ENCODE data around the gene USP31. TPM values are rescaled to one million over a fixed set of nuclear protein-coding genes. Genes with fewer than 3 reads are reported as not detected.

The USP31 gene
- total and polyA plus RNA-seq, 2 of the 13 experiments (the other 11 are each of a cell fraction or from before 2014, with no cell fraction given) = 22.5 to 23.3 TPM

- H3K27ac ChIP-seq (ENCODE audit: extremely low read length, insufficient read depth, low read length) = no peak overlapping the region
- intact Hi-C loops (cut with micrococcal nuclease; ENCODE audit: unreplicated experiment) = loop anchor here (10.0 kb wide), 1 partner anchor 346 kb away; no protein-coding TSS in a partner anchor
Observed at GRCh38 chr16:23089111-23089510, 60.1 kb downstream of the USP31 start.

GRCh38 chr16:23088018-23088417 lies 61.2 kb downstream of the USP31 start:
- H2AFZ ChIP-seq (ENCODE audit: low read length) = no peak overlapping the region
- no peaks in the 10 kb centered on the region for H3K27me3 ChIP-seq (ENCODE audit: control insufficient read depth in 1 of 2, insufficient read depth in 2 of 2, low read length in 2 of 2)
- TF ChIP-seq ZNF678 (CRISPR knock-in tag; IDR thresholded peaks at IDR 0.05) (no peak), BRD4 (CRISPR knock-in tag; IDR thresholded peaks at IDR 0.05) (no peak), RBM22 (optimal IDR thresholded peaks at IDR 0.05; ENCODE audit: low read length) (peak; percentile 27)
- H3K4me3 ChIP-seq (replicated peaks in 1 of 3; ENCODE audit: insufficient read depth in 1 of 3, low read depth in 2 of 3, low read length in 3 of 3) = no peak overlapping the region
- ATAC-seq (no peak; the same call in 2 of the 3 replicates), FAIRE-seq (no peak), DNase-seq (ENCODE audit: low spot score) (no peak)
- H3K4me2 ChIP-seq (ENCODE audit: low read depth, low read length) = no peak overlapping the region
- no peak overlapping the region for H3K27ac ChIP-seq (ENCODE audit: extremely low read length, insufficient read depth, low read length)
- ChIA-PET CTCF (ENCODE audit: low intra/inter-chr PET ratio, low total read pairs) (no interaction called here), POLR2A (interaction anchor here (1.2 kb wide), 1 partner anchor 17 kb away, joined by 3 read pairs; no protein-coding TSS in a partner anchor)
- peaks cover 22% of the 10 kb centered on the region for H3K4me1 ChIP-seq (ENCODE audit: insufficient read depth, low read length)
- H3K79me2 ChIP-seq (ENCODE audit: insufficient read depth, low read length) = peaks cover 11% of the 10 kb centered on the region
- in situ Hi-C loops (cut with HindIII; ENCODE audit: extremely low pct_ligation_motif_present, low pct_unique_long_range_greater_than_20kb) (loop anchor here (10.0 kb wide), 1 partner anchor 57 kb away; the partner anchor contains the start of gene USP31), intact Hi-C loops (cut with micrococcal nuclease; ENCODE audit: unreplicated experiment) (loop anchor here (10.0 kb wide), 1 partner anchor 347 kb away; no protein-coding TSS in a partner anchor)
- H3K9me3 ChIP-seq (ENCODE audit: low read length) = no peaks in the 10 kb centered on the region
- peaks cover 29 to 75% of the 10 kb centered on the region in 2 experiments for H3K36me3 ChIP-seq (replicated peaks in 1 of 2; ENCODE audit: control insufficient read depth in 1 of 2, insufficient read depth in 2 of 2, low read length in 2 of 2)
- H4K20me1 ChIP-seq (ENCODE audit: insufficient read depth, low read length) = no peaks in the 10 kb centered on the region
- no peak overlapping the region for H3K9ac ChIP-seq (ENCODE audit: insufficient read depth, low read depth, low read length)
- WGBS (ENCODE audit: low lambda C conversion rate) = 94% methylated on average over 4 of the region's 4 CpGs
- no TSS peak for BruUV-seq (replicated peaks)

More at GRCh38 chr16:23089111-23089510, 60.1 kb downstream of the USP31 start:
- ChIA-PET CTCF (ENCODE audit: low intra/inter-chr PET ratio, low total read pairs) (no interaction called here), POLR2A (no interaction called here)
- in situ Hi-C loops (cut with HindIII; ENCODE audit: extremely low pct_ligation_motif_present, low pct_unique_long_range_greater_than_20kb) = loop anchor here (10.0 kb wide), 1 partner anchor 56 kb away; the partner anchor contains the start of gene USP31
- H3K36me3 ChIP-seq (replicated peaks in 1 of 2; ENCODE audit: control insufficient read depth in 1 of 2, insufficient read depth in 2 of 2, low read length in 2 of 2) = peaks cover 26 to 72% of the 10 kb centered on the region in 2 experiments
- no peak overlapping the region for H3K4me2 ChIP-seq (ENCODE audit: low read depth, low read length)
- peaks cover 11% of the 10 kb centered on the region for H3K79me2 ChIP-seq (ENCODE audit: insufficient read depth, low read length)
- H4K20me1 ChIP-seq (ENCODE audit: insufficient read depth, low read length) = no peaks in the 10 kb centered on the region
- no peak for DNase-seq (ENCODE audit: low spot score)
- TF ChIP-seq ZNF724P (CRISPR knock-in tag; IDR thresholded peaks at IDR 0.05; ENCODE audit: borderline replicate concordance) = no peak
- no peak for TF ChIP-seq ZNF513 (CRISPR knock-in tag; conservative IDR thresholded peaks at IDR 0.05)
- no peak for TF ChIP-seq ZFP90 (CRISPR knock-in tag; IDR thresholded peaks at IDR 0.05; ENCODE audit: borderline replicate concordance)
- TF ChIP-seq RBM22 (optimal IDR thresholded peaks at IDR 0.05; ENCODE audit: low read length) = peak; percentile 55
- no peak for TF ChIP-seq KAT2B (IDR thresholded peaks at IDR 0.05; ENCODE audit: borderline replicate concordance, low read depth, low read length)
- TF ChIP-seq MAFF (IDR thresholded peaks at IDR 0.05; ENCODE audit: low read depth, low read length) = no peak
- H2AFZ ChIP-seq (ENCODE audit: low read length) = no peak overlapping the region
- H3K4me3 ChIP-seq (replicated peaks in 1 of 3; ENCODE audit: insufficient read depth in 1 of 3, low read depth in 2 of 3, low read length in 3 of 3) = no peak overlapping the region
- 95% methylated on average over 8 of the region's 8 CpGs for WGBS (ENCODE audit: low lambda C conversion rate)
- H3K27me3 ChIP-seq (ENCODE audit: control insufficient read depth in 1 of 2, insufficient read depth in 2 of 2, low read length in 2 of 2) = no peaks in the 10 kb centered on the region
- H3K9ac ChIP-seq (ENCODE audit: insufficient read depth, low read depth, low read length) = no peak overlapping the region
- H3K9me3 ChIP-seq (ENCODE audit: low read length) = no peaks in the 10 kb centered on the region
- BruUV-seq (replicated peaks) = no TSS peak
- FAIRE-seq = no peak
- ATAC-seq = no peak
- peaks cover 33% of the 10 kb centered on the region for H3K4me1 ChIP-seq (ENCODE audit: insufficient read depth, low read length)

Measured in HepG2 (cell line).